ENCODE data around the gene ANGEL2.
A peak's percentile ranks its signal among the peaks of the same experiment; 100 is the strongest.

ANGEL2 gene

GRCh38 chr1:212960932-212961331 lies 54.7 kb downstream of the ANGEL2 start:
- Histone ChIP-seq H2BK120ac (ENCODE audit: low read depth, low read length) (no peak overlapping the region), H4K91ac (ENCODE audit: low read length) (no peak overlapping the region), H3K4me2 (ENCODE audit: low read length, poor library complexity, severe bottlenecking) (no peak overlapping the region), H2AFZ (ENCODE audit: low read depth, low read length) (no peak overlapping the region), H3K9ac (ENCODE audit: low read length) (no peak overlapping the region), H3K4ac (ENCODE audit: low read depth in 1 of 2, low read length in 2 of 2) (no peak overlapping the region), H3K23ac (ENCODE audit: low read length in 2 of 2) (no peak overlapping the region), H3K18ac (ENCODE audit: low read depth in 1 of 2, low read length in 2 of 2) (no peak overlapping the region), H2BK12ac (ENCODE audit: low read length in 2 of 2) (no peak overlapping the region), H4K8ac (ENCODE audit: low read length) (no peak overlapping the region), H3K27me3 (ENCODE audit: control insufficient read depth in 1 of 2, insufficient read depth in 1 of 2, low read length in 2 of 2) (peaks cover 0 to 83% of the 10 kb centered on the region in 2 experiments), H3K36me3 (ENCODE audit: control insufficient read depth in 1 of 2, insufficient read depth in 2 of 2, low read depth in 1 of 2, low read length in 2 of 2) (peaks cover 0 to 2% of the 10 kb centered on the region in 2 experiments), H2BK15ac (ENCODE audit: low read depth, poor library complexity, severe bottlenecking) (no peak overlapping the region), H2BK5ac (ENCODE audit: low read depth, low read length, poor library complexity, severe bottlenecking) (no peak overlapping the region), H3K79me1 (replicated peaks; ENCODE audit: low read length, poor library complexity, severe bottlenecking) (no peaks in the 10 kb centered on the region), H2AK5ac (ENCODE audit: low read length, severe bottlenecking) (no peak overlapping the region), H3K27ac (ENCODE audit: low read length, poor library complexity, severe bottlenecking) (no peak overlapping the region), H3K14ac (ENCODE audit: low read length in 2 of 2) (no peak overlapping the region), H3K4me1 (ENCODE audit: control insufficient read depth, insufficient read depth, low read depth, low read length) (peaks cover 15% of the 10 kb centered on the region), H3K4me3 (ENCODE audit: insufficient read depth in 1 of 2, low read depth in 1 of 2, low read length in 2 of 2) (no peak overlapping the region), H3K9me3 (ENCODE audit: control insufficient read depth, low read length) (no peaks in the 10 kb centered on the region)
- WGBS: 93% methylated on average over 6 of the region's 6 CpGs
- no peak for DNase-seq

GRCh38 chr1:212959266-212960220 lies 56.1 kb downstream of the ANGEL2 start:
- WGBS: 96% methylated on average over 17 of the region's 18 CpGs

GRCh38 chr1:212958175-212958574 lies 57.5 kb downstream of the ANGEL2 start:
- H2BK15ac ChIP-seq (ENCODE audit: low read depth, poor library complexity, severe bottlenecking): no peak overlapping the region
- 47% methylated on average over 10 of the region's 10 CpGs for WGBS

More at GRCh38 chr1:212959266-212960220, 56.1 kb downstream of the ANGEL2 start:
- peak overlapping the region in 1 of 2 experiments; percentile 15 for H2BK12ac ChIP-seq (ENCODE audit: low read length in 2 of 2)
- H2BK5ac ChIP-seq (ENCODE audit: low read depth, low read length, poor library complexity, severe bottlenecking): no peak overlapping the region
- H2AK5ac ChIP-seq (ENCODE audit: low read length, severe bottlenecking): no peak overlapping the region
- peaks cover 0 to 2% of the 10 kb centered on the region in 2 experiments for H3K36me3 ChIP-seq (ENCODE audit: control insufficient read depth in 1 of 2, insufficient read depth in 2 of 2, low read depth in 1 of 2, low read length in 2 of 2)
- H3K79me1 ChIP-seq (replicated peaks; ENCODE audit: low read length, poor library complexity, severe bottlenecking): no peaks in the 10 kb centered on the region
- H3K4me2 ChIP-seq (ENCODE audit: low read length, poor library complexity, severe bottlenecking): no peak overlapping the region
- H4K8ac ChIP-seq (ENCODE audit: low read length): no peak overlapping the region
- no peak overlapping the region for H3K4ac ChIP-seq (ENCODE audit: low read depth in 1 of 2, low read length in 2 of 2)
- no peak overlapping the region for H3K4me3 ChIP-seq (ENCODE audit: insufficient read depth in 1 of 2, low read depth in 1 of 2, low read length in 2 of 2)
- no peak overlapping the region for H3K14ac ChIP-seq (ENCODE audit: low read length in 2 of 2)
- peaks cover 0 to 88% of the 10 kb centered on the region in 2 experiments for H3K27me3 ChIP-seq (ENCODE audit: control insufficient read depth in 1 of 2, insufficient read depth in 1 of 2, low read length in 2 of 2)
- H2BK15ac ChIP-seq (ENCODE audit: low read depth, poor library complexity, severe bottlenecking): no peak overlapping the region
- H3K23ac ChIP-seq (ENCODE audit: low read length in 2 of 2): no peak overlapping the region
- no peak overlapping the region for H3K27ac ChIP-seq (ENCODE audit: low read length, poor library complexity, severe bottlenecking)
- DNase-seq: no peak
- H2AFZ ChIP-seq (ENCODE audit: low read depth, low read length): no peak overlapping the region
- H2BK120ac ChIP-seq (ENCODE audit: low read depth, low read length): no peak overlapping the region
- peak overlapping the region; percentile 2 for H4K91ac ChIP-seq (ENCODE audit: low read length)
- no peak overlapping the region for H3K9ac ChIP-seq (ENCODE audit: low read length)
- no peaks in the 10 kb centered on the region for H3K9me3 ChIP-seq (ENCODE audit: control insufficient read depth, low read length)
- H3K4me1 ChIP-seq (ENCODE audit: control insufficient read depth, insufficient read depth, low read depth, low read length): peaks cover 15% of the 10 kb centered on the region
- H3K18ac ChIP-seq (ENCODE audit: low read depth in 1 of 2, low read length in 2 of 2): no peak overlapping the region

GRCh38 chr1:212957546-212957945 lies 58.1 kb downstream of the ANGEL2 start:
- no peak for DNase-seq
- no peak overlapping the region for H3K4me3 ChIP-seq (ENCODE audit: insufficient read depth in 1 of 2, low read depth in 1 of 2, low read length in 2 of 2)
- no peak overlapping the region for H3K27ac ChIP-seq (ENCODE audit: low read length, poor library complexity, severe bottlenecking)
- peaks cover 0 to 2% of the 10 kb centered on the region in 2 experiments for H3K36me3 ChIP-seq (ENCODE audit: control insufficient read depth in 1 of 2, insufficient read depth in 2 of 2, low read depth in 1 of 2, low read length in 2 of 2)
- H3K9me3 ChIP-seq (ENCODE audit: control insufficient read depth, low read length): no peaks in the 10 kb centered on the region
- no peak overlapping the region for H2BK120ac ChIP-seq (ENCODE audit: low read depth, low read length)
- peak overlapping the region in 1 of 2 experiments; percentile 35 for H3K18ac ChIP-seq (ENCODE audit: low read depth in 1 of 2, low read length in 2 of 2)
- peak overlapping the region; percentile 20 for H2AK5ac ChIP-seq (ENCODE audit: low read length, severe bottlenecking)
- no peak overlapping the region for H3K9ac ChIP-seq (ENCODE audit: low read length)
- no peaks in the 10 kb centered on the region for H3K79me1 ChIP-seq (replicated peaks; ENCODE audit: low read length, poor library complexity, severe bottlenecking)
- peaks cover 14% of the 10 kb centered on the region for H3K4me1 ChIP-seq (ENCODE audit: control insufficient read depth, insufficient read depth, low read depth, low read length)
- no peak overlapping the region for H3K4me2 ChIP-seq (ENCODE audit: low read length, poor library complexity, severe bottlenecking)
- no peak overlapping the region for H3K14ac ChIP-seq (ENCODE audit: low read length in 2 of 2)
- peaks cover 0 to 86% of the 10 kb centered on the region in 2 experiments for H3K27me3 ChIP-seq (ENCODE audit: control insufficient read depth in 1 of 2, insufficient read depth in 1 of 2, low read length in 2 of 2)
- H2BK15ac ChIP-seq (ENCODE audit: low read depth, poor library complexity, severe bottlenecking): no peak overlapping the region
- no peak overlapping the region for H2BK5ac ChIP-seq (ENCODE audit: low read depth, low read length, poor library complexity, severe bottlenecking)
- no peak overlapping the region for H2BK12ac ChIP-seq (ENCODE audit: low read length in 2 of 2)
- H3K23ac ChIP-seq (ENCODE audit: low read length in 2 of 2): no peak overlapping the region
- 96% methylated on average over 6 of the region's 6 CpGs for WGBS
- no peak overlapping the region for H2AFZ ChIP-seq (ENCODE audit: low read depth, low read length)
- no peak overlapping the region for H3K4ac ChIP-seq (ENCODE audit: low read depth in 1 of 2, low read length in 2 of 2)
- H4K91ac ChIP-seq (ENCODE audit: low read length): no peak overlapping the region
- no peak overlapping the region for H4K8ac ChIP-seq (ENCODE audit: low read length)

More at GRCh38 chr1:212958175-212958574, 57.5 kb downstream of the ANGEL2 start:
- Histone ChIP-seq H3K79me1 (replicated peaks; ENCODE audit: low read length, poor library complexity, severe bottlenecking) (no peaks in the 10 kb centered on the region), H3K18ac (ENCODE audit: low read depth in 1 of 2, low read length in 2 of 2) (no peak overlapping the region), H3K27ac (ENCODE audit: low read length, poor library complexity, severe bottlenecking) (peak overlapping the region; percentile 5), H3K9me3 (ENCODE audit: control insufficient read depth, low read length) (no peaks in the 10 kb centered on the region), H3K23ac (ENCODE audit: low read length in 2 of 2) (no peak overlapping the region), H4K8ac (ENCODE audit: low read length) (no peak overlapping the region), H4K91ac (ENCODE audit: low read length) (no peak overlapping the region), H3K4ac (ENCODE audit: low read depth in 1 of 2, low read length in 2 of 2) (no peak overlapping the region), H3K4me3 (ENCODE audit: insufficient read depth in 1 of 2, low read depth in 1 of 2, low read length in 2 of 2) (no peak overlapping the region), H3K36me3 (ENCODE audit: control insufficient read depth in 1 of 2, insufficient read depth in 2 of 2, low read depth in 1 of 2, low read length in 2 of 2) (peaks cover 0 to 2% of the 10 kb centered on the region in 2 experiments), H2AK5ac (ENCODE audit: low read length, severe bottlenecking) (peak overlapping the region; percentile 58), H2BK5ac (ENCODE audit: low read depth, low read length, poor library complexity, severe bottlenecking) (no peak overlapping the region), H2BK12ac (ENCODE audit: low read length in 2 of 2) (no peak overlapping the region), H3K14ac (ENCODE audit: low read length in 2 of 2) (no peak overlapping the region), H3K9ac (ENCODE audit: low read length) (no peak overlapping the region), H3K27me3 (ENCODE audit: control insufficient read depth in 1 of 2, insufficient read depth in 1 of 2, low read length in 2 of 2) (peaks cover 0 to 86% of the 10 kb centered on the region in 2 experiments), H3K4me1 (ENCODE audit: control insufficient read depth, insufficient read depth, low read depth, low read length) (peaks cover 14% of the 10 kb centered on the region), H2AFZ (ENCODE audit: low read depth, low read length) (no peak overlapping the region), H2BK120ac (ENCODE audit: low read depth, low read length) (no peak overlapping the region), H3K4me2 (ENCODE audit: low read length, poor library complexity, severe bottlenecking) (no peak overlapping the region)
- peak; percentile 83 for DNase-seq
